Upper lobe of left lung (tissue), 6 donors: ENCODE data around the gene NUDT12. TPM values are rescaled to one million over a fixed set of nuclear protein-coding genes. Genes with fewer than 3 reads are reported as not detected.

Experiments
- ATAC-seq, 2 donors: fragments of 200-7000 bp; cut with Tn5 transposase; one replicate each; pipeline ENCODE4 v1.9.1; 2022; ENCODE audit warnings: mild to moderate bottlenecking in 2 of 2, moderate library complexity in 2 of 2; ENCODE audit not compliant: low FRiP score in 2 of 2
- DNase-seq, 2 donors: peaks; one replicate each; pipeline ENCODE4 v3.0.0-alpha.2; 2019 to 2020
- H3K27ac ChIP-seq, 4 donors: fragments of 200-600 bp; sonication (generic); one replicate each; pipeline ENCODE4 v1.5.1; 2016 to 2019
- H3K27me3 ChIP-seq, 4 donors: fragments of 200-600 bp; sonication (generic); one replicate each; pipeline ENCODE4 v1.5.1; 2017 to 2019
- H3K36me3 ChIP-seq, 4 donors: fragments of 200-600 bp; sonication (generic); one replicate each; pipeline ENCODE4 v1.5.1; 2016 to 2019
- H3K4me1 ChIP-seq, 4 donors: fragments of 200-600 bp; sonication (generic); one replicate each; pipeline ENCODE4 v1.5.1; 2018 to 2019
- H3K4me3 ChIP-seq, 4 donors: fragments of 200-600 bp; sonication (generic); one replicate each; pipeline ENCODE4 v1.5.1; 2017 to 2019; ENCODE audit warnings: mild to moderate bottlenecking in 2 of 4, moderate library complexity in 1 of 4
- H3K9me3 ChIP-seq, 4 donors: fragments of 200-600 bp; sonication (generic); one replicate each; pipeline ENCODE4 v1.5.1; 2018 to 2019
- EP300 ChIP-seq, 4 donors: sonication (generic); formaldehyde crosslinking; IDR thresholded peaks; one replicate each; pipeline ENCODE4 v1.5.1; 2017; ENCODE audit warnings: antibody characterized with exemption in 4 of 4, control low read depth in 2 of 4
- POLR2A ChIP-seq, 4 donors: fragments of 450-650 bp; IDR thresholded peaks; one replicate each; pipeline ENCODE4 v1.5.1; 2016 to 2017; ENCODE audit warnings: antibody characterized with exemption in 4 of 4, mild to moderate bottlenecking in 2 of 4
- POLR2AphosphoS5 ChIP-seq, 2 donors: sonication (generic); formaldehyde crosslinking; IDR thresholded peaks; one replicate each; pipeline ENCODE4 v1.5.1; 2017; ENCODE audit warnings: antibody characterized with exemption in 2 of 2
- WGBS, 2 donors: methylation state at CpG; one replicate each; pipeline ENCODE4 v1.1.5; 2017 to 2018; 5-methylcytosine and 5-hydroxymethylcytosine counted together
- total RNA-seq, 6 donors: library from RNA; depleted of rRNA in 4 of 6; stranded (reverse); fragments of >200 nt in 4 of 6; gene quantifications; one replicate each; pipeline versions ENCODE4 v1.1.0 to v1.2.1, GENCODE V29; 2016 to 2021
- TF ChIP-seq, protein P1 (sequence below), 6 experiments: fragments of 450-650 bp in 4 of 6; fragments of 200-600 bp in 2 of 6; sonication (generic) in 2 of 6; IDR thresholded peaks; one replicate each; pipeline ENCODE4 v1.5.1; 2016 to 2019; ENCODE audit warnings: antibody characterized with exemption in 6 of 6
- donor health status: DM: no; HTN: no; CAD: no; lungs with moderate emphysema.
- donor health status: DM: no; HTN: yes; CAD: no; lungs with severe emphysema.

NUDT12 gene
- 10 to 100 TPM in 3 of 6 donors, 1 to 10 TPM in 3; 3.2 to 25.1 (median 12.4) TPM for total RNA-seq

DNA sequence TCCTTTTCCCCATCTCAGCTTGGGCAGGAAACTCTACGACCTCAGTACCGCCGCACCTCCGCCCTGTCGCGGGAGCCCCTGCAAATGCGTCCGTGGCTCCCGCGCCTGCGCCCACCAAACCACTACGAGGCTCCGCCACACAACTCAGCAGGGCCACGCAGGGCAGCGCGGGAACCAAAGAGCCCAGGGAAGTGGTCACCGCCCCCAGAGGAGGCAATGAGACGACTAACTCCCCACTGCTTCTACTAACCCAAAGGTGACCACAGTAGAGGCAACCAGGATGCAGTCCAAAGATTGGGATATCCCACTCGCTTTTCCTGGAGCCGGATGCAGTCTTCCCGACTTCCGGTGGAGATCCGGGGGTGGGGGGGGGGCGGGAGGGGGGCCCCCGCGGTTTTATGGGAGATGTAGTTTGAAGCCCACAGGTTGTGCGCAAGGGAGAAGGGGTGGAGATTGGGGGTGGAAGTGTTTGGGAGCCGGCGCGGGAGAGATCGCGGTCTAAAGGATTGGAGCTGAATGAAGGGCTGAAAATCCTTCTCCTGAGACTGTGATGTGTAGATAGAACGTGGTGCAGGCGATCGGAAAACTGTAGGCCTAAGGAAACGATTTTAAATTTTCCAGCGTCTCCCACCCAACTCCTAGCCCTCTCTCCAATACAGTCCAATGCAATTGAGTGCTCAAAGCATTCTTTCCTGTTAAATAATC, at the start of gene NUDT12:
NUDT12 (minus strand) TSS at position 337 of the 705 bp plus-strand sequence. CDS start 2,541 bp downstream, outside the sequence.
- Histone ChIP-seq H3K4me1 (peaks cover 3 to 8% (median 6%) of the 10 kb centered on the region in 4 donors), H3K27ac (peak within 1 kb of the TSS; percentile 73 to 89 (median 84)), H3K27me3 (no peaks in the 10 kb centered on the region), H3K36me3 (peaks cover 0 to 4% (median 0%) of the 10 kb centered on the region in 4 donors), H3K9me3 (no peaks in the 10 kb centered on the region), H3K4me3 (peak within 1 kb of the TSS; percentile 52 to 81 (median 70))
- TF ChIP-seq POLR2AphosphoS5 (IDR thresholded peaks at IDR 0.05) (peak; percentile 55 to 57), EP300 (IDR thresholded peaks at IDR 0.05) (no peak), POLR2A (IDR thresholded peaks at IDR 0.05) (peak in 1 of 4 donors; percentile 63)
- TF ChIP-seq, protein P1, sequence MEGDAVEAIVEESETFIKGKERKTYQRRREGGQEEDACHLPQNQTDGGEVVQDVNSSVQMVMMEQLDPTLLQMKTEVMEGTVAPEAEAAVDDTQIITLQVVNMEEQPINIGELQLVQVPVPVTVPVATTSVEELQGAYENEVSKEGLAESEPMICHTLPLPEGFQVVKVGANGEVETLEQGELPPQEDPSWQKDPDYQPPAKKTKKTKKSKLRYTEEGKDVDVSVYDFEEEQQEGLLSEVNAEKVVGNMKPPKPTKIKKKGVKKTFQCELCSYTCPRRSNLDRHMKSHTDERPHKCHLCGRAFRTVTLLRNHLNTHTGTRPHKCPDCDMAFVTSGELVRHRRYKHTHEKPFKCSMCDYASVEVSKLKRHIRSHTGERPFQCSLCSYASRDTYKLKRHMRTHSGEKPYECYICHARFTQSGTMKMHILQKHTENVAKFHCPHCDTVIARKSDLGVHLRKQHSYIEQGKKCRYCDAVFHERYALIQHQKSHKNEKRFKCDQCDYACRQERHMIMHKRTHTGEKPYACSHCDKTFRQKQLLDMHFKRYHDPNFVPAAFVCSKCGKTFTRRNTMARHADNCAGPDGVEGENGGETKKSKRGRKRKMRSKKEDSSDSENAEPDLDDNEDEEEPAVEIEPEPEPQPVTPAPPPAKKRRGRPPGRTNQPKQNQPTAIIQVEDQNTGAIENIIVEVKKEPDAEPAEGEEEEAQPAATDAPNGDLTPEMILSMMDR (IDR thresholded peaks at IDR 0.05): no peak
- ATAC-seq (peak; percentile 89 to 95), DNase-seq (peak; percentile 59 to 90)
- WGBS, 2 donors: 1 to 2% methylated on average over 31 to 37 of the region's 37 CpGs

DNA sequence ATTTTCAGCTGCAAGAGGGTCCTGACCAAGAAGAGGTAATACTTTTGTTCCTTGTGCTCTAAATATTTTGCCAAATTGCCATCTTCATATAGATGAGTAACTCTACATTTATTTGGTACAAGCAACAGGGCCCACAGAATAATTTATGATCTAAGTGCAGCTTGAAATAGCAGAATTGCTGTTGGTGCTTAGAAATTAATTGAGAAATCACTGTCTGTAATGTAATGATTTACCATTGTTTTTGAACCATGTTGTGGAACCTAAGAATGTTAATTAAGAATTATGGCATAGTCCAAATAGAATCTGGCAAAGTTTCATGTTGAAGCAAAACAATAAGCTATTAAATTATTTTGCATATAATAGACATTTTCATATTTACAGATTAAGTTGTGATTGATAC, 44.8 kb upstream of the NUDT12 start:
- no peak for DNase-seq
- Histone ChIP-seq H3K27ac (no peak overlapping the region), H3K36me3 (no peaks in the 10 kb centered on the region), H3K27me3 (no peaks in the 10 kb centered on the region), H3K4me1 (no peaks in the 10 kb centered on the region), H3K4me3 (no peak overlapping the region), H3K9me3 (no peaks in the 10 kb centered on the region)
- TF ChIP-seq, protein P1 (IDR thresholded peaks at IDR 0.05): no peak
- TF ChIP-seq EP300 (IDR thresholded peaks at IDR 0.05) (no peak), POLR2AphosphoS5 (IDR thresholded peaks at IDR 0.05) (no peak), POLR2A (IDR thresholded peaks at IDR 0.05) (no peak)
- no peak for ATAC-seq

DNA sequence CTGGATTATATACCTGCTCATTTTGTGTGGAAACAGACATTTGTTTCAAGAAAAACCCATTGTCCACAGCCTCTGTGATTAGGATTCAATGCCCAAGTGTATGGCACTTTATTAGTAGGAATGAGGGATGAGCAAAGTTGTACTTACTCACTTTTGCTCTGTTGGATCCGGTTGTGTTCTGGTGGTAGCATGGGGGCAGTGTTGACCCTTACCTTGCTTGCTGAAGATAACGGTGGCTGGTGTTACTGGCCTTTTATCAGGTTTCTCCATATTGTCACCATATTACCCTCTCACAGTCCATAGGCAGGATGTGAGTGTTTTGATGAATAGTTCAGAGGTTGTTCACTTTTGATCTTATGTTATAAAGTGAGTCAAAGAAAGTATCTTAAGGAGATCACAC, 42.7 kb upstream of the NUDT12 start:
- Histone ChIP-seq H3K4me1 (no peaks in the 10 kb centered on the region), H3K36me3 (no peaks in the 10 kb centered on the region), H3K27me3 (no peaks in the 10 kb centered on the region), H3K9me3 (no peaks in the 10 kb centered on the region), H3K4me3 (no peak overlapping the region), H3K27ac (no peak overlapping the region)
- no peak for ATAC-seq
- 55 to 89% methylated on average over 2 of the region's 2 CpGs for WGBS, 2 donors
- TF ChIP-seq EP300 (IDR thresholded peaks at IDR 0.05) (no peak), POLR2A (IDR thresholded peaks at IDR 0.05) (no peak), POLR2AphosphoS5 (IDR thresholded peaks at IDR 0.05) (no peak)
- TF ChIP-seq, protein P1 (IDR thresholded peaks at IDR 0.05): no peak
- no peak for DNase-seq

DNA sequence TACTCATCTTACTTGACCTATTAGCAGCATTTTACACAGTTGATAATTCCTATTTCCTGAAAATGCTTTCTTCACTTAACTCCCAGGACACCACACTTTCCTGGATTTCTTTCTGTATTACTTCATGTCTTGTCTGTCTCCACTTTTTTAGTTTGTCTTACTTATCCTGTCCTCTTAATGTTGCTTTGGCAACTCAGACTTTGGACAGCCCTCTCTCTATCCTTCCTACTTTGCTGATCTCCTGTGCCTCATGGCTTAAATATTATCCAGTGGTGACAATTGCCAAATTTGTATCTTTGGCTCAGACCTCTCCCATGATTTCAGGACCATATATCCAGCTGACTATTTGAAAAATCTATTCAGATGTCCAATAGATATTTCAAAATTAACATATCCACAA, 39.8 kb upstream of the NUDT12 start:
- Histone ChIP-seq H3K4me1 (no peaks in the 10 kb centered on the region), H3K27me3 (no peaks in the 10 kb centered on the region), H3K4me3 (no peak overlapping the region), H3K27ac (no peak overlapping the region), H3K36me3 (no peaks in the 10 kb centered on the region), H3K9me3 (no peaks in the 10 kb centered on the region)
- ATAC-seq (no peak), DNase-seq (no peak)
- TF ChIP-seq POLR2AphosphoS5 (IDR thresholded peaks at IDR 0.05) (no peak), EP300 (IDR thresholded peaks at IDR 0.05) (no peak), POLR2A (IDR thresholded peaks at IDR 0.05) (no peak)
- TF ChIP-seq, protein P1 (IDR thresholded peaks at IDR 0.05): no peak

DNA sequence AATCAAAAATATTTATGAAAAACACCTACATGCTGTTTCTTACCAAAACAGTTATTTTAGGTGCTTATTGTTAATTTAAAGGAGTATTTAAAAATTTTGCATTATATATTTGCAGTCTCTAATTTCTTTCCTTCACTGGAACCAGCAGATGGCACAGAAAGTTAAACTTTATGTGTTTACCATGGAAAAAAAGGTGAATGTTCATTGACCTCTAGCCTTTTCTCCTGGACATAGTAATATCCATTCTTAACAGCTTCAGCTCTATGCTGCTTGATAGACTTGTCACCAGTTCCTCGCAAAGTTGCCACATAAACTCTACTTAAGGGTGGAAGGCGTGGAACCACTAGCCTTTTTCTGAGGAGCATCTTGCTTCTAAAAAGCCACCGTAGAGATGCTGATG, 38.7 kb upstream of the NUDT12 start:
- 92 to 94% methylated on average over 3 of the region's 3 CpGs for WGBS, 2 donors

More for the DNA sequence above, 38.7 kb upstream of the NUDT12 start:
- no peaks in the 10 kb centered on the region for H3K9me3 ChIP-seq
- no peaks in the 10 kb centered on the region for H3K4me1 ChIP-seq
- no peak overlapping the region for H3K27ac ChIP-seq
- TF ChIP-seq POLR2AphosphoS5 (IDR thresholded peaks at IDR 0.05) (no peak), EP300 (IDR thresholded peaks at IDR 0.05) (no peak), POLR2A (IDR thresholded peaks at IDR 0.05) (no peak)
- TF ChIP-seq, protein P1 (IDR thresholded peaks at IDR 0.05): no peak
- H3K4me3 ChIP-seq: no peak overlapping the region
- H3K36me3 ChIP-seq: no peaks in the 10 kb centered on the region
- ATAC-seq (no peak), DNase-seq (no peak)
- H3K27me3 ChIP-seq: no peaks in the 10 kb centered on the region
